ENCODE measurements around the gene HDAC9.

GRCh38 chr7:18960725-18961124, 465.2 kb downstream of the HDAC9 start:
- TF ChIP-seq, protein P1, sequence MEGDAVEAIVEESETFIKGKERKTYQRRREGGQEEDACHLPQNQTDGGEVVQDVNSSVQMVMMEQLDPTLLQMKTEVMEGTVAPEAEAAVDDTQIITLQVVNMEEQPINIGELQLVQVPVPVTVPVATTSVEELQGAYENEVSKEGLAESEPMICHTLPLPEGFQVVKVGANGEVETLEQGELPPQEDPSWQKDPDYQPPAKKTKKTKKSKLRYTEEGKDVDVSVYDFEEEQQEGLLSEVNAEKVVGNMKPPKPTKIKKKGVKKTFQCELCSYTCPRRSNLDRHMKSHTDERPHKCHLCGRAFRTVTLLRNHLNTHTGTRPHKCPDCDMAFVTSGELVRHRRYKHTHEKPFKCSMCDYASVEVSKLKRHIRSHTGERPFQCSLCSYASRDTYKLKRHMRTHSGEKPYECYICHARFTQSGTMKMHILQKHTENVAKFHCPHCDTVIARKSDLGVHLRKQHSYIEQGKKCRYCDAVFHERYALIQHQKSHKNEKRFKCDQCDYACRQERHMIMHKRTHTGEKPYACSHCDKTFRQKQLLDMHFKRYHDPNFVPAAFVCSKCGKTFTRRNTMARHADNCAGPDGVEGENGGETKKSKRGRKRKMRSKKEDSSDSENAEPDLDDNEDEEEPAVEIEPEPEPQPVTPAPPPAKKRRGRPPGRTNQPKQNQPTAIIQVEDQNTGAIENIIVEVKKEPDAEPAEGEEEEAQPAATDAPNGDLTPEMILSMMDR (IDR thresholded peaks at IDR 0.05) = no peak
- TF ChIP-seq POLR2A (IDR thresholded peaks at IDR 0.05) = no peak
